Muscle of back (tissue), 13 donors: ENCODE results near the gene TINAG. TPM values are rescaled to one million over a fixed set of nuclear protein-coding genes. Genes with fewer than 3 reads are reported as not detected.

ENCODE experiments used
- DNase-seq, 3 donors: peaks; one replicate each; pipeline versions ENCODE4 v3.0.0 to v3.0.0-alpha.2; 2013
- long read RNA-seq, 9 donors: transcript quantifications; one replicate each; lab custom pipeline, GENCODE V29; 2026
- polyA plus RNA-seq, 10 donors: library from polyadenylated mRNA; unstranded; fragments of 120-200 nt; gene quantifications; one replicate each; pipeline ENCODE4 v1.2.1, GENCODE V29; 2013; ENCODE audit not compliant: insufficient read length in 10 of 10

Gene TINAG
- under 1 TPM in 1 of 10 donors, not detected in 9; 0.09 TPM for polyA plus RNA-seq
- long read RNA-seq, donor 1: 0 reads
- long read RNA-seq, donor 2: 0 reads
- long read RNA-seq, donor 3: 0 reads
- long read RNA-seq, donor 4: 0 reads
- long read RNA-seq, donor 5: 0 reads
- long read RNA-seq, donor 6: 0 reads
- long read RNA-seq, donor 7: 0 reads
- long read RNA-seq, donor 8: 0 reads
- long read RNA-seq, donor 9: 0 reads

GRCh38 chr6:54308289-54308985 is at the start of gene TINAG:
TINAG (plus strand) TSS chr6:54308441; CDS start chr6:54308551, 110 bp downstream.
- no peak for DNase-seq

DNA sequence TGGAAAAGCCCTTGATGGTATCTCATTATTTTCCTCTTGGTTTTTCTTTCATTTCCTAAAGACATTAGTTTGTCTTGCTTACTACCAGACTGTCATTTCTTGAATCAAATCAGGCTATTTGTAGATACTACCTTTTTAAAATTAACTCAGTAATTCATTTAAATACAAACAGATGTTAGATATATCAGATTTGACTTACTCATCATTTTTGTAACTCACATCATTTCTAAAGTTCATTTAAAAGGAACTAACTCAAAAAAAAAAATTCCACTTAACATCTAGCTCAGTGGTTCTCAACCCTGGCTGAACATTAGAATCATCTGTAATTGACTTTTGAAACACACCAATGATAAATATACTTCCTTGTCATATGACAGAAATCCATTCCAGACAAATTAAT is 48.2 kb upstream of the TINAG start:
- no peak for DNase-seq

GRCh38 chr6:54262499-54262898 is 45.7 kb upstream of the TINAG start:
- no peak for DNase-seq

DNA sequence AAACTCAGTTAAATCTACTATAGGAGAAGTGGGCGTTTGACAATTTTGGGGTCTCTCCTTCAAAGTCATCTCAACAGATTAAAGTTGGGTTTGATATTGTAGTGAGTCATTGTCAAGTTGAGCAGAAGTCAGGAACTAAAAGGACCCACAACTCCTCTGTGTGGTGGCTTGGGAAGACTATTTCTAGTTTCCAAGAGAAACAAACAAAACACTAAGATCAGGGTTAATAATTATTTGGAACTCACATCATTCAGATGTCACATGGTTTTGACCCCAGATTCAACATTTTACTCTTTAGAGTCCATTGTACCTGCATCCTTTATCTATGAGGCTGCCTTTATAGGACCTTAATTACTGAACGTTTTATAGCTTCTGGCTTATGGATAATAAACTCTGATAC is 45.3 kb upstream of the TINAG start:
- no peak for DNase-seq

DNA sequence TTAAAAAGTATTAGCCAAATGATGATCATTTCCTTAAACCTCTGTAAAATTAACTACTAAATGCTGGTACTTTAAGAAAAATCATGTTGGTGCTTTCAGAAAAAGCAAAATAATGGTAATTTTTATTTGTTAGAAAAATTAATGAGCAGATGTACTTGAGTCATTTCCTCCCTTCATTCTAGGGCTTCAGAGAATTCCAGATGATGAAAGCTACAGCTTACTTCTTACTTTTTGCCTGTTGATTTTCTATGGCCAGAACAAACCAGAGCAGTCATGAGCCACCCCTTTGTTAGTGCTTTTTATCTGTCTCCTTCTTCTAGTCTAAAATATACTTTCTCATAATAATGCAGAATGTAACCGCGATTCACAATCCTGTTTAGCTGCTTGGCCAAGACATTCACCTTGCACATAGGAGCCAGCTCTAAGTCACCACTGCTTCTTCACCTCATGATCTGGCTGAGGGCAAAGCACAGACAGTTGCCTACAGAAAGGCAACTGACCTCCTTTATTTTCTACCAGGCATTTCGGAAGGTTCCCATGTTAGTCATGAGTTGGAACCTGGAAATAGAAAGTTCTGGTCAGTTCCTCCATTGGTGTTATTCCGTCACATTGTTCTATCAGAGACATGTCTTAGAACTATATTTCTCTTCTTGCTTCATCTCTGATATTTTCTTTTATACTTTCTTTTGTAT is 43.5 kb upstream of the TINAG start:
- no peak for DNase-seq

GRCh38 chr6:54266400-54266923 is 41.8 kb upstream of the TINAG start:
- DNase-seq: no peak

DNA sequence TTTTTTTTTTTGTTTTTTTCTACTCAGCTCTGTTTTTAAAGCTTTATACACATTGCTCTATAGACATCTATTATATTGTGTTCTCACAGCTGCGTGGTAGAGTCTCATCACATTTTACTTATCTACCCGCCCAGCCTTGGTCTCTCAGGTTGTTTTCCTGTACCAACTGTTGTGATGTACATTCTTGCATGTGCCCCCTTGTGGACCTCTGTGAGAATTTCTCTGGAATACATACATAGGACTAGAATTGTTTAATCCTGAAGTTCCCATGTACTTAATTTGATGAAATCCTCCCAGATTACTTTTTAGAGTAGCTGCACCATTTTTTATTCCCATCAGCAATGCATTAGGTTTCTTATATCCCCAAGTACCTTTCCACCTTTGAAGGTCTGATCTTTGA is 40.4 kb upstream of the TINAG start:
- DNase-seq: no peak

GRCh38 chr6:54273214-54273820 is 34.9 kb upstream of the TINAG start:
- no peak for DNase-seq

DNA sequence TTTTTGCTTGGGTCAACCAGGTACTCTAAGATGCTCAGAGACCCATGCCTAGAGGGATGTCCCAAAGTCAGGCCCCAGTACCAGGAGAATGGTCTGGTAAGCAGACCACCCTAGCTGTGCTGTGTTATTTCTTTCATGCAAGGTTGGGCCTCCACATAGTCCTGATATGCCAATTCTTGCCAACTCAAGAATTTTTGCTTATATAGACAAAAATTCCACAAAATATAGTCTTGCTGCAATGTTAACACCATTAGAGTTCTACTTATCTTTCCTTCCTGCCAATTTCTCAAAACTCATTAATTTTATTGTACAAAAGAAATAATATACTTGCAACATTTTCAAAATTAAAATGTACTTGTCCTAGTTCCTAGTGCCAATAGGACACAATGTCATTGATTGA is 33.9 kb upstream of the TINAG start:
- no peak for DNase-seq

- peak in 1 of 3 donors; percentile 96 for DNase-seq
Observed at GRCh38 chr6:54282186-54282585, 26.1 kb upstream of the TINAG start.

DNA sequence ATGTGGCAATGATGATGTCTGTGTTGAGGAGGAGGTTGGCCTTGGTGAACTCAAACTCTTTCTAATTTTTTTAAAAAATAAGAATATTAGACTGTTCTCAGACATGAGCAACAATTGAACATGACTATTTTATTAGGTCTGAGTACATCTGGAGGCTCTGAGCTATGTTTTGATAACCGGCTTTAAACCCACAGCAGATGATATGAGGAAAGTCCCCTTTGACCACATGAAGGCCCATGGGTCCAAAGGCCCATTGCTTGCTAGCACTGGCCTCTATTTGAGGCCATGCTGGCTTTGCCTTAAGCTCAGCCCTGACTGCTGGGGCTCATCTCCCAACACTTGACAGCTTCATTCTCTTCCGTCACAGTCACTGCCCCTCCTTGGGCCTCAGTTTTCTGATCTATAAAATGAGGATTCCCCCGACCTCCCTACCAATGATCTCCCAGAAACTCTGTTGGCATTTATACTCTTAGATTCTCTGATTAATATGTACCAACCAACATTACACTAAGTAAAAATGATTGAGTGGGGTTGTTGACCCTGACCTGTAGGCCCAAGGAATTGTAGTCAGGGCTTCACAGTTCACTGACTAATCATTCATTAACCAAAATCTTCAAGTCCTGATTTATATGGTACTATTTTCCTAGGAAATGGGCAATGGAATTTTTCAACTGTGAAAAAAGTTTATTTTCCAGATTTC is 23.9 kb upstream of the TINAG start:
- no peak for DNase-seq

- peak in 1 of 3 donors; percentile 35 for DNase-seq
Observed at GRCh38 chr6:54285595-54285994, 22.6 kb upstream of the TINAG start.

DNA sequence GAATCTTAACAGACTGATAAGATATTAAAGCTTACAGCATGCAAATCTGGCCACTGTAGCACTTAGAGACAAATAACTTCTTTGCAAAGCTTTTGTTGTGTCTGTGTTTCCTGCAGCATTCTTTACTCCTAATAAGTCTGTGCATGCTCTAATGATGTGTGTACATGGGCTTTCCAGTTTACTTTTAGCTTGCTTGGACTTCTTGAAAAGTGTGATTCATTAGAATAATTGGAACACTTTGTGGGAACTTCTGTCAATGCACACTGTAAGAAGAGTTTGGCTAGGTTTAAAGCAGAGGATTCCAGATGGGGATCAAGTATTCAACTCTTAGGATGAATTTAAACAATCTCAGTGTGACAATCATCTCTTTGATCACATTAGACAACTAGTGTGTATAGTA is 22.1 kb upstream of the TINAG start:
- DNase-seq: peak in 1 of 3 donors; percentile 24

DNA sequence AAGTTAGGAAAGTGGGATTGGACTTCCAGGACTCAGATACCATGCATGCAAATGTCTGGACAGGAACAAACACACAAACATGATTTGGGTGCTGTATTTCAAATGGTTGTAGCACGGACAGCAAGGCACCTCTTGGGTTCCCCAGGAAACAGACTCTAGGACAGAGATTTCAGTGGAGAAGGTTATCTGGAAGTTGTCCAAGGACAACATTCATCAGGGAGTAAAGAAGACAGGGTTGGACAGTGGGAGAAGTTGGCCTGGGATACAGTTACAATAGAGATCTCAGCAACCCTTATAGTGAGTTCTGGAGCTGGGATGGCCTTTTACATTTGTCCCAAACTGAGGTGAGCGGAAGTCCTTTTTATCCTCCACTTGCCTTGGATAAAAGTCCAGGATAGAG is 19.8 kb upstream of the TINAG start:
- no peak for DNase-seq

- peak in 2 of 3 donors; percentile 11 to 63 for DNase-seq
Observed at GRCh38 chr6:54289426-54289825, 18.8 kb upstream of the TINAG start.

DNA sequence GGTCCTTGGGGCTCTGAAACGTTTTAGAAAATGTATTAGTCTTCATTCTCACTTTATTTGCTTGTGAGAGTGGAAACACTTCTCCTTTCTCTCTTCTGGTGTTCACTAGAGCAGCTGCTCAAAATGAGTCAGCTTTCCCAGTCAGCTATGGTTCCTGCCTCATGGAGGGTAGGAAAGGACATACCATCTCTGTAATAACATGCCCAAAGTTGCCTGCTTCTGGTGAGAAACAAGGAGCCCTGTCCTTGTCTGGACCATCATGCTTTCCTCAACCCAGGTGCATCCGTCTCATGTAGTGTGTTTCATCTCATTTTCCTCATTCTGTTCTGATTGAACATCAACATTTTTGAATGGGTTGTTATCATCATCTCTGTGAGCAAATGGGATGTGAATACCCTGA is 17.1 kb upstream of the TINAG start:
- peak in 2 of 3 donors; percentile 27 to 41 for DNase-seq

DNA sequence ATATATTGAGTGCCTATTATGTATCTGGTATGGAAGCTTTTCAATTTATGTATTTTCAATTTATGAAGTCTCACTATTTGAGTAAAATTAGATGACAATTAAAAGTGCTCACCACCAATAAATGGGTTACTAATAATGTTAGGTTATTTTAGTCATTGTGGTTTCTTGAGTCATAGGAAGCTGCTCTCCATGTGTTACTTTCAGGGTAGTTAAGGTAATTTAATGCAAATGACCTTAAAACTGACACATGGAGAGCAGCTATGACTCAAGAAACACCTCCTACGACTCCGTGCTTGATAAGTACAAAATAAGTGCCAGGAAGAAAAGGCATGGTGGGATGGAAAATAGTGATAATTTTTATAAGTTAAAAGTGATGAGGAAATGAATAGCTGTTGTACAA is 16.5 kb upstream of the TINAG start:
- peak in 1 of 3 donors; percentile 43 for DNase-seq

DNA sequence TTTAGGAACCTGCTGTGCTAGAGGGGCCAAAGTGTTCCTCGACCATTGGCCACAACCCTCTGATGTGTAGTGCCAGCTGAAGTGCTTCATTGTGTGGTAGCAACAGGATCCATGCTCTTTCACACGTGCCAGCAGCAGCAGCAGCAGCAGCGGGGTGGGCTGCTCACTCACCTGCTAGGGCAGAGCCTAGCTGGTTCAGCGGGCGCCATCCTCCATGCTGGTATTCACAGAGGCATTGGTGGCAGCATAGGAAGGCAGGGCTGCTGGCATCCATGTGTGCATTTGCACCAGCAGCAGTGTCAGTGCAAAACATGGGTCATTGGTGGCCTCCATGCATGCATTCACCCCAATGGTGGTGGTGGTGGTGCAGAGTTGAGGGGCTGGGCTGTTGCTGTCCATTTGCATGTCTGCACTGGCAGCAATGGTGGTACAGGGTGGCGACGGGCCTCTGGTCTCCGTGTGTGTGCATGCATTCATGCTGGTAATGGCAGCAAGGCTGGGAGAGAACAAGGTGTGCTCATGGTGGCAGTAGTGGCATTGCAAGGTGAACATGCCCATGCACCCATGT is 13.2 kb upstream of the TINAG start:
- DNase-seq: no peak

GRCh38 chr6:54299542-54300269 is 8.5 kb upstream of the TINAG start:
- DNase-seq: peak in 1 of 3 donors; percentile 65

DNA sequence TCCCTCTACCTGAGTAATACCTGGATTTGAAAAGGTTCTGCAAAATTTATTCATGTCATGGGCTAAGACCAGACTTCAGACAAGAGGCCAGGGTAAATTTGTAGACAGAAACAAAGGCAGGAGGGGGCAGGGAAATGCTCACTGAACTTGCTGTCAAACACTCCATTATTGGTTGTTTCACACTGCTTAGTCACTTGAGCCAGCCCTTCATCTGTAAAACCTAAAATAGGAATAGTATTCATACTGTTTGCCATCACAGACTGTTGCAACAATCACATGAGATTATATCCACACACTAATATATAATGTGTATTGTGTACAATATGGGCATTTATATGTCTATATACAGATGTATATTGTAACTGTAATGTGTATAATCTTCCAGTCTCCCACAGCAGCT is 6.5 kb upstream of the TINAG start:
- no peak for DNase-seq
